Parathyroid adenoma (tissue), 2 donors: Measurements from ENCODE around the gene TMEM14B.
"Not testable (repeated sequence)": the region's sequence is repeated elsewhere in the genome, so short reads cannot be mapped to it uniquely, and the experiment has no call there.

ENCODE experiments used
- H2AFZ ChIP-seq: fragments of 300-600 bp; sonication (generic); one replicate; pipeline ENCODE4 v1.7.0; 2017; ENCODE audit warnings: antibody characterized with exemption, mild to moderate bottlenecking
- H3K27ac ChIP-seq: fragments of 300-600 bp; sonication (generic); one replicate; pipeline ENCODE4 v1.7.0; 2017
- H3K27me3 ChIP-seq: fragments of 300-600 bp; sonication (generic); one replicate; pipeline ENCODE4 v1.7.0; 2017; ENCODE audit warnings: low read length; ENCODE audit not compliant: control insufficient read depth, insufficient read depth
- H3K36me3 ChIP-seq: fragments of 300-600 bp; sonication (generic); one replicate; pipeline ENCODE4 v1.7.0; 2017; ENCODE audit warnings: low read length; ENCODE audit not compliant: control insufficient read depth, insufficient read depth
- H3K4me1 ChIP-seq: fragments of 300-600 bp; sonication (generic); one replicate; pipeline ENCODE4 v1.7.0; 2017; ENCODE audit warnings: control low read depth
- H3K4me2 ChIP-seq: fragments of 300-600 bp; sonication (generic); one replicate; pipeline ENCODE4 v1.7.0; 2017; ENCODE audit warnings: low read length
- H3K4me3 ChIP-seq: fragments of 300-600 bp; sonication (generic); one replicate; pipeline ENCODE4 v1.7.0; 2017; ENCODE audit warnings: low read depth, low read length
- H3K79me2 ChIP-seq: fragments of 300-600 bp; sonication (generic); one replicate; pipeline ENCODE4 v1.7.0; 2017; ENCODE audit warnings: control low read depth
- H3K9ac ChIP-seq: fragments of 300-600 bp; sonication (generic); one replicate; pipeline ENCODE4 v1.7.0; 2017; ENCODE audit warnings: mild to moderate bottlenecking
- H3K9me3 ChIP-seq: fragments of 300-600 bp; sonication (generic); one replicate; pipeline ENCODE4 v1.7.0; 2017; ENCODE audit warnings: low read length; ENCODE audit not compliant: control insufficient read depth
- CTCF ChIP-seq: fragments of 300-600 bp; sonication (generic); IDR thresholded peaks from one replicate; pipeline ENCODE4 v1.7.0; 2017; ENCODE audit warnings: antibody characterized with exemption, mild to moderate bottlenecking
- donor health status: primary hyperparathyroidism.

Gene TMEM14B

GRCh38 chr6:10720265-10720959 is 27.2 kb upstream of the TMEM14B start:
- Histone ChIP-seq H3K36me3 (no peaks in the 10 kb centered on the region), H3K4me3 (no peak overlapping the region), H3K4me2 (no peak overlapping the region), H3K9me3 (no peaks in the 10 kb centered on the region), H3K27me3 (no peaks in the 10 kb centered on the region), H3K79me2 (peaks cover 5% of the 10 kb centered on the region), H2AFZ (peak overlapping the region; percentile 88), H3K9ac (no peak overlapping the region), H3K27ac (peak overlapping the region; percentile 64), H3K4me1 (peaks cover 9% of the 10 kb centered on the region)
- no peak for TF ChIP-seq CTCF

GRCh38 chr6:10720960-10721849 is 26.4 kb upstream of the TMEM14B start:
- H3K4me1 ChIP-seq, H3K36me3 ChIP-seq, H3K4me3 ChIP-seq, H3K79me2 ChIP-seq, H3K9ac ChIP-seq, H3K9me3 ChIP-seq, H3K4me2 ChIP-seq, H3K27me3 ChIP-seq: not testable (repeated sequence)
- peak overlapping the region; percentile 64 for H3K27ac ChIP-seq
- peak overlapping the region; percentile 88 for H2AFZ ChIP-seq

- H3K36me3 ChIP-seq = no peaks in the 10 kb centered on the region
- H3K27ac ChIP-seq = peak overlapping the region; percentile 92
- peak overlapping the region; percentile 84 for H2AFZ ChIP-seq
- H3K79me2 ChIP-seq = peaks cover 5% of the 10 kb centered on the region
- peak overlapping the region; percentile 54 for H3K4me3 ChIP-seq
- H3K9ac ChIP-seq = no peak overlapping the region
- no peak for TF ChIP-seq CTCF
- peaks cover 9% of the 10 kb centered on the region for H3K4me1 ChIP-seq
- peak overlapping the region; percentile 72 for H3K4me2 ChIP-seq
- H3K9me3 ChIP-seq = no peaks in the 10 kb centered on the region
- H3K27me3 ChIP-seq = no peaks in the 10 kb centered on the region
These were observed 25.6 kb upstream of the TMEM14B start for GRCh38 chr6:10721850-10722569.

- H2AFZ ChIP-seq = peak overlapping the region; percentile 84
- no peak overlapping the region for H3K9ac ChIP-seq
- no peaks in the 10 kb centered on the region for H3K36me3 ChIP-seq
- no peaks in the 10 kb centered on the region for H3K9me3 ChIP-seq
- H3K79me2 ChIP-seq = peaks cover 5% of the 10 kb centered on the region
- peak overlapping the region; percentile 54 for H3K4me3 ChIP-seq
- no peak for TF ChIP-seq CTCF
- no peaks in the 10 kb centered on the region for H3K27me3 ChIP-seq
- peaks cover 9% of the 10 kb centered on the region for H3K4me1 ChIP-seq
- H3K4me2 ChIP-seq = peak overlapping the region; percentile 72
- H3K27ac ChIP-seq = peak overlapping the region; percentile 92
These were observed 25.1 kb upstream of the TMEM14B start for GRCh38 chr6:10722570-10722819.
